Stimulated activated CD4-positive, alpha-beta T cell treated with anti-CD3 and anti-CD28 coated beads, TNF-alpha, amount 100 ng/mL, for 48 hours (primary cell): ENCODE measurements around the gene OPCML.

Experiments
- DNase-seq, 3 donors: peaks; one replicate each; pipeline ENCODE4 v3.0.0-alpha.2; 2020; ENCODE audit warnings: low read depth in 3 of 3

OPCML gene

GRCh38 chr11:133176748-133177147, 355.6 kb downstream of the OPCML start:
- no peak for DNase-seq

GRCh38 chr11:133175103-133175502, 357.2 kb downstream of the OPCML start:
- no peak for DNase-seq

GRCh38 chr11:133173810-133174412, 358.4 kb downstream of the OPCML start:
- DNase-seq, result no peak

- no peak for DNase-seq
These were observed 360.0 kb downstream of the OPCML start for GRCh38 chr11:133172349-133172748.

GRCh38 chr11:133171374-133171773, 360.9 kb downstream of the OPCML start:
- DNase-seq, result no peak

GRCh38 chr11:133168016-133168415, 364.3 kb downstream of the OPCML start:
- no peak for DNase-seq

- DNase-seq, result no peak
These were observed 365.6 kb downstream of the OPCML start for GRCh38 chr11:133166662-133167061.

- DNase-seq, result no peak
These were observed 367.3 kb downstream of the OPCML start for GRCh38 chr11:133164986-133165385.

- no peak for DNase-seq
These were observed 368.6 kb downstream of the OPCML start for GRCh38 chr11:133163463-133164419.

- no peak for DNase-seq
These were observed 370.1 kb downstream of the OPCML start for GRCh38 chr11:133162227-133162626.

- DNase-seq, result no peak
These were observed 371.5 kb downstream of the OPCML start for GRCh38 chr11:133160754-133161153.

GRCh38 chr11:133156986-133157745, 375.1 kb downstream of the OPCML start:
- DNase-seq, result no peak

GRCh38 chr11:133154781-133155180, 377.5 kb downstream of the OPCML start:
- DNase-seq, result no peak

GRCh38 chr11:133154076-133154475, 378.2 kb downstream of the OPCML start:
- DNase-seq, result no peak

- no peak for DNase-seq
These were observed 379.3 kb downstream of the OPCML start for GRCh38 chr11:133153031-133153430.

GRCh38 chr11:133149698-133150097, 382.6 kb downstream of the OPCML start:
- DNase-seq, result no peak

- DNase-seq, result no peak
These were observed 384.7 kb downstream of the OPCML start for GRCh38 chr11:133147625-133148024.

GRCh38 chr11:133146697-133147306, 385.5 kb downstream of the OPCML start:
- DNase-seq, result no peak

GRCh38 chr11:133137939-133138338, 394.4 kb downstream of the OPCML start:
- DNase-seq, result no peak

- no peak for DNase-seq
These were observed 395.0 kb downstream of the OPCML start for GRCh38 chr11:133137270-133137669.

- no peak for DNase-seq
These were observed 395.9 kb downstream of the OPCML start for GRCh38 chr11:133136376-133136775.
